MM.1S (cell line): Measurements from ENCODE around the gene EEF1AKMT1.

Source experiments
- EZH2 ChIP-seq: fragments of 300-600 bp; sonication (generic); optimal IDR thresholded peaks from 2 replicates; pipeline ENCODE3; 2017; ENCODE audit warnings: low read depth, mild to moderate bottlenecking, antibody characterized with exemption, low read length, mixed read lengths
- EZH2phosphoT487 ChIP-seq: fragments of 300-600 bp; sonication (generic); IDR thresholded peaks from 2 replicates; pipeline ENCODE4 v1.6.1; 2018; ENCODE audit warnings: antibody characterized with exemption, low read length
- TF ChIP-seq, protein P1 (sequence below): fragments of 300-600 bp; sonication (generic); IDR thresholded peaks from 2 replicates; pipeline ENCODE4 v1.5.1; 2016; ENCODE audit warnings: antibody characterized with exemption, low read length, mixed read lengths

GRCh38 chr13:20788312-20788711 lies 14.6 kb upstream of the EEF1AKMT1 start:
- no peak for TF ChIP-seq EZH2
- TF ChIP-seq, protein P1, sequence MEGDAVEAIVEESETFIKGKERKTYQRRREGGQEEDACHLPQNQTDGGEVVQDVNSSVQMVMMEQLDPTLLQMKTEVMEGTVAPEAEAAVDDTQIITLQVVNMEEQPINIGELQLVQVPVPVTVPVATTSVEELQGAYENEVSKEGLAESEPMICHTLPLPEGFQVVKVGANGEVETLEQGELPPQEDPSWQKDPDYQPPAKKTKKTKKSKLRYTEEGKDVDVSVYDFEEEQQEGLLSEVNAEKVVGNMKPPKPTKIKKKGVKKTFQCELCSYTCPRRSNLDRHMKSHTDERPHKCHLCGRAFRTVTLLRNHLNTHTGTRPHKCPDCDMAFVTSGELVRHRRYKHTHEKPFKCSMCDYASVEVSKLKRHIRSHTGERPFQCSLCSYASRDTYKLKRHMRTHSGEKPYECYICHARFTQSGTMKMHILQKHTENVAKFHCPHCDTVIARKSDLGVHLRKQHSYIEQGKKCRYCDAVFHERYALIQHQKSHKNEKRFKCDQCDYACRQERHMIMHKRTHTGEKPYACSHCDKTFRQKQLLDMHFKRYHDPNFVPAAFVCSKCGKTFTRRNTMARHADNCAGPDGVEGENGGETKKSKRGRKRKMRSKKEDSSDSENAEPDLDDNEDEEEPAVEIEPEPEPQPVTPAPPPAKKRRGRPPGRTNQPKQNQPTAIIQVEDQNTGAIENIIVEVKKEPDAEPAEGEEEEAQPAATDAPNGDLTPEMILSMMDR = no peak
- TF ChIP-seq EZH2phosphoT487 = no peak
